RWPE1 (cell line): ENCODE data around the gene PDGFRA.

Source experiments
- CTCF ChIA-PET: fragments of 350-600 bp; sonication (Branson Sonifier 250); formaldehyde crosslinking; extraction: SDS; loops from one replicate; lab custom pipeline; 2021; lab: Yijun Ruan, JAX
- POLR2A ChIA-PET: fragments of 400-600 bp; formaldehyde crosslinking; extraction: SDS; loops from one replicate; lab custom pipeline; 2020; ENCODE audit warnings: antibody characterized with exemption; ENCODE audit not compliant: low non-redundant PET; lab: Yijun Ruan, JAX
- DNase-seq: peaks from one replicate; pipeline ENCODE4 v3.0.0; 2012; ENCODE audit warnings: low spot score
- H3K27ac ChIP-seq: fragments of 450-650 bp; 2 replicates; pipeline ENCODE4 v1.5.1; 2017
- CTCF ChIP-seq: fragments of 450-650 bp; conservative IDR thresholded peaks from 2 replicates; pipeline ENCODE4 v1.5.1; 2017; ENCODE audit warnings: low read depth, mild to moderate bottlenecking

Gene PDGFRA

GRCh38 chr4:54228961-54229501 is at the start of gene PDGFRA:
PDGFRA (plus strand) TSS chr4:54229293; CDS start chr4:54258769, 29,476 bp downstream.
- no peak within 1 kb of the TSS for H3K27ac ChIP-seq
- ChIA-PET CTCF (interaction anchor here (1.9 kb wide), 1 partner anchor 320 kb away, joined by 5 read pairs; no protein-coding TSS in a partner anchor), POLR2A (no interaction called here)
- no peak for DNase-seq
- no peak for TF ChIP-seq CTCF

GRCh38 chr4:54184581-54184980 is 44.5 kb upstream of the PDGFRA start:
- ChIA-PET CTCF (no interaction called here), POLR2A (no interaction called here)
- no peak for TF ChIP-seq CTCF
- H3K27ac ChIP-seq: no peak overlapping the region
- DNase-seq: no peak

GRCh38 chr4:54185044-54185780 is 43.9 kb upstream of the PDGFRA start:
- ChIA-PET POLR2A (no interaction called here), CTCF (no interaction called here)
- TF ChIP-seq CTCF: no peak
- H3K27ac ChIP-seq: no peak overlapping the region
- no peak for DNase-seq

GRCh38 chr4:54185866-54186265 is 43.2 kb upstream of the PDGFRA start:
- ChIA-PET CTCF (no interaction called here), POLR2A (no interaction called here)
- DNase-seq: no peak
- TF ChIP-seq CTCF: no peak
- H3K27ac ChIP-seq: no peak overlapping the region

GRCh38 chr4:54186371-54186770 is 42.7 kb upstream of the PDGFRA start:
- H3K27ac ChIP-seq: no peak overlapping the region
- DNase-seq: no peak
- TF ChIP-seq CTCF: no peak
- ChIA-PET POLR2A (no interaction called here), CTCF (no interaction called here)

GRCh38 chr4:54187148-54187547 is 41.9 kb upstream of the PDGFRA start:
- CTCF ChIA-PET: no interaction called here
- no peak overlapping the region for H3K27ac ChIP-seq
- POLR2A ChIA-PET: no interaction called here
- TF ChIP-seq CTCF: no peak
- DNase-seq: no peak
